Activated naive CD8-positive, alpha-beta T cell (primary cell): ENCODE measurements around the gene ALDH1L1.

Experiments used
- H3K27ac Mint-ChIP-seq: one replicate; pipeline ENCODE4 v1.8.0; 2021; ENCODE audit warnings: mixed read lengths
- H3K27me3 Mint-ChIP-seq: one replicate; pipeline ENCODE4 v1.8.0; 2021; ENCODE audit warnings: mixed read lengths
- H3K36me3 Mint-ChIP-seq: one replicate; pipeline ENCODE4 v1.8.0; 2021; ENCODE audit warnings: mixed read lengths
- H3K4me1 Mint-ChIP-seq: one replicate; pipeline ENCODE4 v1.8.0; 2021; ENCODE audit warnings: low read depth, mixed read lengths
- H3K4me3 Mint-ChIP-seq: one replicate; pipeline ENCODE4 v1.8.0; 2021; ENCODE audit warnings: mild to moderate bottlenecking, mixed read lengths
- H3K9me3 Mint-ChIP-seq: one replicate; pipeline ENCODE4 v1.8.0; 2021; ENCODE audit warnings: low read depth, mixed read lengths

ALDH1L1 gene

DNA sequence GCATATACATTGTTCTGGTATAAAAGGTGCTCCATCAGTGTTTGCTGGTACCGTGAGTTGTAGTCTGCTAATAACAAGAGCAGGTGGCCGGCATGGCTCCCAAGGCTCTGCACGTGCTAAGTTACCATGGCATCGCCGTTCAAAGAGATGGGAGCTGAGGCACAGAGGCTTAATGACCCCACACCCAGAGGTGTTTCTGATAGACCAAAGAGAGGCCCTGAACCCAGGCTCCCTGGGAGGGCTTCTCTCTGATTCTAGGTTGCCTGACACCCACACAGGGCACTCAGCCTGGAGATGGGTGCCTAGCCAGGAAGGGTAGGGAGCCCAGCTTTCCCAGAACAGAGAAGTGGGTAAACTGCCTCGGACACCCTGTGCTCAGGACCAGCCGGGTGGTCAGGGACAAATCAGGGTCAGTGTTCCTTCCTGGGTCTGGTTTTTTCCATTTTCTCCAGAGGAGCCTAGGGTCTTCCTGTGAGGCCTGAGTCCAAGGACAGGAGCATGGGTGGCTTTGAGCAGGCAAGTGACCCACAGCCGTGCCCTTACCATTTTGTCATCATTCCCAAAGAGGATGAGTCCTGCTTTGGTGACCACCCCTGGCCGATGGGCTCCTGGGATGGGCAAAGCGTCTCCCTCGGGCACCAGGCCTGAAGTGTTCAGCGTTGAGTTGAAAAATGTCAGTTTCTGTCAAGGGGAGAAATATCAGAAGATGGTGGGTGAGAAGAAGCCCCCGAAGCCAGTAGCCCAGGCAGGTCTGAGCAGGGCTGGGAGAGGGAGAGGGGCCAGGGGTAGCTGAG lies 27.3 kb downstream of the ALDH1L1 start:
- Mint-ChIP-seq H3K36me3 (no peaks in the 10 kb centered on the region), H3K27me3 (no peaks in the 10 kb centered on the region), H3K9me3 (no peaks in the 10 kb centered on the region), H3K4me3 (no peak overlapping the region), H3K4me1 (no peaks in the 10 kb centered on the region), H3K27ac (no peak overlapping the region)

- Mint-ChIP-seq H3K36me3 (no peaks in the 10 kb centered on the region), H3K27ac (no peak overlapping the region), H3K27me3 (no peaks in the 10 kb centered on the region), H3K4me3 (no peak overlapping the region), H3K4me1 (no peaks in the 10 kb centered on the region), H3K9me3 (no peaks in the 10 kb centered on the region)
Measured at GRCh38 chr3:126152458-126152857, 27.9 kb downstream of the ALDH1L1 start.

DNA sequence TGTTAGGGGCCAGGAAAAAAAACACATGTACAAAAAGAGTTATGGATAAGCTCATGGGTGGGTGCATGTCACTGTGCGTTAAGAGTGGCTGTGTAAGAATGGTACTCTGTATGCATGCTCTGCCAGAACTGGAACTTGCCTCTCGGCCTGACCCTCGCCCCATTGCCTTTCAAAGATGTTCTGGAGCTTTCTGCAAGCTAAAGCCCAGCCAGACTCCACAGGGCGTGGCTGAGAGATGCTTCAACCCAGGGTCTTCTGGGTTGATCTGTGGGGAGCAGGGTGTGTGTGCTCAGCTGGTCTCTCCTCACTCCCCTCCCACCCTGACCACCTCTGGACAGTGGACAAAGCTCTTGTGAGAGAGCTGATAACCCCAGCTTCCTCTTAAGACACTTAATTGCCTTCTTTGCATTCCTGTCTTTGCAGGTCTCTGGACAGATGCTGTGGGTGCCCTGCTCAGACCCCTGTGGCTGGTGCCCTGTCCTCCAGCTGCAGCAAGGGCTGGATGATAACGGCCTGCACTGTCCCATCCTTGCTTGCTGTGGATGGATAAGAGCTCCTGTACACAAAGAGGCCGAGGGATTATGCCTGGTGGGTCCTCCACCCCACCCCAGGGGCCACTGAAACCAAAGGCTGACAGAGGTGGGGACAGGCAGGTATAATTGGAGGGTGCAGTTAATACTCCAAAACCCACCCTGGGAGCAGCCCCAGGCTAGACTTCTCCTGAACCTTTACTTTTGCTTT lies 28.7 kb downstream of the ALDH1L1 start:
- Mint-ChIP-seq H3K27me3 (no peaks in the 10 kb centered on the region), H3K36me3 (no peaks in the 10 kb centered on the region), H3K9me3 (no peaks in the 10 kb centered on the region), H3K4me3 (no peak overlapping the region), H3K27ac (no peak overlapping the region), H3K4me1 (no peaks in the 10 kb centered on the region)

DNA sequence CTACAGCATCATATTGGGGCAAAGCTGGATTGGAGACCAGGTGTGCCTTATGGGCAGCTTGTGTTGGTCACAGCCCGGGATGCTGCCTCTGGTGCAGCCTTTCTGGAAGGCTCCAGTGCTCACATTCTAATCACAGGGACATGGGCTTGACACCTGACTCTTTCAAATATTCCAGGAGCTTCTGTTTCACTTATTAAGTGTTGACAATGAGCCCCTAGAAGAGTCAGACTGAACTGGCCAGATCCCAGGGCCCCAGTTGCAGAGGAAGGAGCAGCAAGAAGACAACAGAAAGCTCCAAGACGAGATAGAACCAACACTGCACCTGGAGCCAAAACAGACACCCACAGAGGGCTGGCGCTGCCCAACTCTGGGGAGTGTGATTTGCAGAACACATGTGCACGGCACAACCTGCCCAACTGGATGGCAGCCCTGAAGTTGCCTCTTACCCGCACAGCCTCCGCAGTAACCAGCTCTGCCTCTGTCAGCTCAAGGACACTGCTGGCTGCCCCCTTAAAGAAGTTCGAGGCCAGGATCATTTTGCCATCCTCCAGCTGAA lies 30.3 kb downstream of the ALDH1L1 start:
- Mint-ChIP-seq H3K4me1 (no peaks in the 10 kb centered on the region), H3K27ac (no peak overlapping the region)

GRCh38 chr3:126149256-126149902 lies 31.0 kb downstream of the ALDH1L1 start:
- Mint-ChIP-seq H3K4me3 (no peak overlapping the region), H3K36me3 (no peaks in the 10 kb centered on the region), H3K4me1 (no peaks in the 10 kb centered on the region), H3K27ac (no peak overlapping the region), H3K27me3 (no peaks in the 10 kb centered on the region), H3K9me3 (no peaks in the 10 kb centered on the region)

More for the DNA sequence above, 30.3 kb downstream of the ALDH1L1 start:
- Mint-ChIP-seq H3K9me3 (no peaks in the 10 kb centered on the region), H3K36me3 (no peaks in the 10 kb centered on the region), H3K27me3 (no peaks in the 10 kb centered on the region), H3K4me3 (no peak overlapping the region)

GRCh38 chr3:126147932-126148683 lies 32.3 kb downstream of the ALDH1L1 start:
- Mint-ChIP-seq H3K27me3 (no peaks in the 10 kb centered on the region), H3K27ac (no peak overlapping the region), H3K4me3 (no peak overlapping the region), H3K36me3 (no peaks in the 10 kb centered on the region), H3K9me3 (no peaks in the 10 kb centered on the region), H3K4me1 (no peaks in the 10 kb centered on the region)

- no peaks in the 10 kb centered on the region for H3K9me3 Mint-ChIP-seq
- no peaks in the 10 kb centered on the region for H3K27me3 Mint-ChIP-seq
- H3K27ac Mint-ChIP-seq, result no peak overlapping the region
- no peaks in the 10 kb centered on the region for H3K4me1 Mint-ChIP-seq
- H3K36me3 Mint-ChIP-seq, result no peaks in the 10 kb centered on the region
- no peak overlapping the region for H3K4me3 Mint-ChIP-seq
Measured at GRCh38 chr3:126147147-126147931, 33.0 kb downstream of the ALDH1L1 start.

GRCh38 chr3:126146525-126147146 lies 33.8 kb downstream of the ALDH1L1 start:
- no peaks in the 10 kb centered on the region for H3K9me3 Mint-ChIP-seq
- no peaks in the 10 kb centered on the region for H3K27me3 Mint-ChIP-seq
- no peaks in the 10 kb centered on the region for H3K36me3 Mint-ChIP-seq
- no peaks in the 10 kb centered on the region for H3K4me1 Mint-ChIP-seq
- H3K4me3 Mint-ChIP-seq, result no peak overlapping the region
- no peak overlapping the region for H3K27ac Mint-ChIP-seq

DNA sequence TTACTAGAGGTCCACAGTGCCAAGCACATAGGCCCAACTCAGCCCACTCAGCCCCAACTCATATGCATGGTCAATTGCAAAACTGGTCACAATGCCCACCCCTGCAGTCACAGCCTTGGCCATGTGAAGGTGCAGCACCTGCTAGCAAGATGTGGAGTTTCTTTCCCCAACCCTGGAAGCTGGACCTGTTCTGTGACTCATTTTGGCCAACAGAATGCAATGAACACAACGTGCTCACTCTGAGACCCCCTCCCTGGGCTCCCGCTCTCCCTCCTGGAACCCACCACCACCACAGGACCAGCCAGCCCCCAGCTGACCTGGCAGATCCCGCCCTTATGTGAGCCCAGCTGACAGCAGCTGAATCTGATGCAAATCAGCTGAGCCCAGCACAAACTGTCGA lies 34.4 kb downstream of the ALDH1L1 start:
- Mint-ChIP-seq H3K4me3 (no peak overlapping the region), H3K36me3 (no peaks in the 10 kb centered on the region), H3K27me3 (no peaks in the 10 kb centered on the region), H3K9me3 (no peaks in the 10 kb centered on the region), H3K27ac (no peak overlapping the region), H3K4me1 (no peaks in the 10 kb centered on the region)

DNA sequence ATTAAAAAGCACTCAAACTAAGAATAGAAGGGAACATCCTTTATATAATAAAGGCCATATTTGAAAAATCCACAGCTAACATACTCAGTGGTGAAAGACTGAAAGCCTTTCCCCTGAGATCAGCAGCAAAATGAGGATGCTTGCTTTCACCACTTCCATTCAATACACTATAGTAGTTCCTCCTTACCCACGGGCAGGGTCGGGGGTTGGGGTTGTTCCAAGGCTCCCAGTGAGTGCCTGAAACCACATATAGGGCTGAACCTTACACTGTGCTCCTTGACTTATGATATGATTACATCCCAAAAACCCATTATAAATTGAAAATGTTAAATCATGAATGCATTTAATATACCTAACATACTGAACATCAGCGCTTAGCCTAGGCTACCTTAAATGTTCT lies 37.7 kb downstream of the ALDH1L1 start:
- Mint-ChIP-seq H3K36me3 (no peaks in the 10 kb centered on the region), H3K9me3 (no peaks in the 10 kb centered on the region), H3K27ac (no peak overlapping the region), H3K4me1 (no peaks in the 10 kb centered on the region), H3K27me3 (peaks cover 8% of the 10 kb centered on the region), H3K4me3 (no peak overlapping the region)

DNA sequence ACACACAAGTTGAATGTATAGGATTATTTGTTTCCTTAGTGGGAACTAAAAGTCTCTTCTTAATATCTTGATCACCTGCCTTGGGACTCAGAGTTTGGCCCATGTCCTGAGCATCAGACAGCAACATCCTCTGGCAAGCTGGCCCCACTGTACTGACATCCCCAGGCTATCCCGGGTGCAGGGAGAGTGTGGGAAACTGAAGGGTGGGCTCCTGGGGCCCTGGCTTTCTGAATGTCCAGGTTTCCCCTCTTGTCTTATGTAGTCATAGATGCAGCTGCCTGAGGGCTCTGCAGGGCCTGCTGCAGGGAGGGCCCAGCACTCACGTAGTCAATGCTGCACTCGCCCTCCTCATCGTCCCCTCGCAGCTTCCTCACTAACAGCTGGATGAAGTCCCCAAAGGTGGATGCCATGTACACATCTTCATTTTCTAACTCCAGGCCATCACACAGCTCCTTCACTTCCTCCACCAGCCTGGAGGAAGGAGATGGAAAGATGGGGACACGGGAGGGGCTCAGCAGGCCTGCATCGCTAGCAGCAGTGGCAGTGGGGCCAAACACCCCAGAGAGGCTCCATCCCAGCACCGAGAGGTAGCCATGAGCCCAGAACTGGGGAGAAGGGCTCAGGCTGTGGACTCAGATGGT lies 42.8 kb downstream of the ALDH1L1 start:
- Mint-ChIP-seq H3K27me3 (peaks cover 10% of the 10 kb centered on the region), H3K36me3 (no peaks in the 10 kb centered on the region), H3K4me1 (no peaks in the 10 kb centered on the region), H3K9me3 (no peaks in the 10 kb centered on the region), H3K27ac (no peak overlapping the region), H3K4me3 (no peak overlapping the region)

GRCh38 chr3:126136428-126137220 lies 43.8 kb downstream of the ALDH1L1 start:
- H3K4me3 Mint-ChIP-seq, result no peak overlapping the region
- no peak overlapping the region for H3K27ac Mint-ChIP-seq
- H3K27me3 Mint-ChIP-seq, result peaks cover 10% of the 10 kb centered on the region
- no peaks in the 10 kb centered on the region for H3K4me1 Mint-ChIP-seq
- H3K9me3 Mint-ChIP-seq, result no peaks in the 10 kb centered on the region
- no peaks in the 10 kb centered on the region for H3K36me3 Mint-ChIP-seq
